Head of caudate nucleus (tissue), 42 donors: ENCODE results near the gene B3GALT5.

Experiments
- DNase-seq, 42 donors: peaks; one replicate each; pipeline versions ENCODE4 v3.0.0 to v3.0.0-alpha.2; 2020 to 2021; ENCODE audit warnings: mixed read lengths in 7 of 42
- intact Hi-C: fragments of 100-400 bp; cut with DNase I; formaldehyde crosslinking; loops from one replicate; pipeline ENCODE4 v1.15.0; 2022

Gene B3GALT5

GRCh38 chr21:39661740-39662139 lies 49.0 kb downstream of the B3GALT5 start:
- peak in 1 of 42 donors; percentile 22 for DNase-seq
- intact Hi-C loops: no loop called here

GRCh38 chr21:39662411-39662953 lies 49.7 kb downstream of the B3GALT5 start:
- intact Hi-C loops: no loop called here
- DNase-seq: peak in 1 of 42 donors; percentile 32

DNA sequence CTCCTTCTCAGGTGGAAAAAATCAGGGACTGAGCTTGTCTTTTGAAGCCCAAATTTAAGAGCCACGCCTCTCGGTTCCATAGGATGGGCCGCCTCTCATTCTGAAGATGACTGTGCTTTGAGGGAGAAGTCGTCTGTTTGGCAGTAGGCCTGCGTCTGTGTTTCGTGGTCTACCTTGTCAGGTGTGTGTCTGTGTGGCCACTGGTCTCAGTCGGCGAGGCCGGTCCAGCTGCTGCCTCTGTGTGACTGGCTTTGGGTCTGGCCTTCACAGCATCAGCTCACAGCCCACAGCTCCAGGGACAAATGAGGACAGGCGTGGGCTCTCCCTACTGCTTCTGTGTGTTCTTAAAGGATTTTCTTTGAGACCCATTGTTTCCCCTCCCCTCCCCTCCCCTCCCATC lies 50.3 kb downstream of the B3GALT5 start:
- DNase-seq: peak in 1 of 42 donors; percentile 8
- intact Hi-C loops: no loop called here

- peak in 3 of 42 donors; percentile 18 to 34 (median 25) for DNase-seq
- intact Hi-C loops: no loop called here
Measured at GRCh38 chr21:39663742-39664492, 51.2 kb downstream of the B3GALT5 start.

- peak in 1 of 42 donors; percentile 27 for DNase-seq
- intact Hi-C loops: no loop called here
Measured at GRCh38 chr21:39664586-39664985, 51.8 kb downstream of the B3GALT5 start.

- intact Hi-C loops: no loop called here
- no peak for DNase-seq
Measured at GRCh38 chr21:39666026-39666425, 53.3 kb downstream of the B3GALT5 start.

GRCh38 chr21:39666681-39667315 lies 54.1 kb downstream of the B3GALT5 start:
- intact Hi-C loops: no loop called here
- DNase-seq: peak in 1 of 42 donors; percentile 33

- DNase-seq: peak in 1 of 42 donors; percentile 22
- intact Hi-C loops: no loop called here
Measured at GRCh38 chr21:39667353-39667891, 54.7 kb downstream of the B3GALT5 start.

GRCh38 chr21:39668369-39668768 lies 55.6 kb downstream of the B3GALT5 start:
- peak in 1 of 42 donors; percentile 32 for DNase-seq
- intact Hi-C loops: no loop called here

DNA sequence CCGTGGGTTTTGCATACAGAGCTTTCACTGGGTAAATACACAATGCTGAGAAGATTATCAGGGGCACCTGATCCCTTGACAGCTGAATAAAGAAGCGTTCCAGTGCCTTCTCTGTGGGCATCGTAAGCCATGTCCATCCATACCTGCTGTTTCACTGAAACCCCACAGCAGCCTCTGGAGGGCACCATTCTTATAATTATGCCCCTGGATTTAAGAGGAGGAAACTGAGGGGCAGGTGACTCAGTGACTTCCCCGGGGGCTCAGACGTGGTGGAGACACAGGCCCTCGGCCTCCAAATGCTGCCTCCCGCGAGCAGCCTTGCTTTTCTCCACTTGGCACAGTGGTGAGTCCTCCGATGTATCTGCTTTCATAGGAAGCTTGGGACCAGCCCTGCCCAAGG lies 56.7 kb downstream of the B3GALT5 start:
- no peak for DNase-seq
- intact Hi-C loops: no loop called here

DNA sequence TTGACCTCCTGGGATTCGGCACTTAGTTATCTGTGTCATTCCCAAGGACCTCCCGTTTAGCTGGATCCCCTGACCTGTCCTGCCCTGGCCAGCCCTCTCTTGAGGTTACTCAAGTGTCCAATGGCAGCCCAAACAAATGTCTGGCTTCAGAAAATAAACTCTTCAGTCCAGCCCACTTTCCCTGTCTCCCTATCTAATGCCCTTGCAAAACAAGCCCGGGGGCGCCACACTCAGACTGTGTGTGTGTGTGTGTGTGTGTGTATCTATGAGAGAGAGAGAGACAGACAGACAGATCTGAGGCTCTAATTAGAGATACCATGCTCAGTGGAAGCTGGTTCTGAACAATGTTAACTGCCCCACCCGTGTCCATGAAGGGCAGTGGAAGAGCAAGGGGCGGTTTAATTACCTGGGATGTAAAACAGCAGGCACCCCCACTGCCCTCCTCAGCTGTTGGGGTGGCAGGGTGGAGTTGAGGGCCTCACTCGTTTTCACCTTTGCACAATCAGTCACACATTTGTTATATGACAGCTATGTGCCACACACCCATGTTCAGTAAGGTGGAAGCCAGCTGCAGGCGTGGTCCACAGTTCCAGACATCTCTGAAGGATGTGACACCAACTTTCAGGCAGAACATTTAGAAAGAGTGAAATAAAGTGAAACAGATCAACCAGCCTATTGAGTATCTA lies 57.4 kb downstream of the B3GALT5 start:
- intact Hi-C loops: no loop called here
- no peak for DNase-seq

DNA sequence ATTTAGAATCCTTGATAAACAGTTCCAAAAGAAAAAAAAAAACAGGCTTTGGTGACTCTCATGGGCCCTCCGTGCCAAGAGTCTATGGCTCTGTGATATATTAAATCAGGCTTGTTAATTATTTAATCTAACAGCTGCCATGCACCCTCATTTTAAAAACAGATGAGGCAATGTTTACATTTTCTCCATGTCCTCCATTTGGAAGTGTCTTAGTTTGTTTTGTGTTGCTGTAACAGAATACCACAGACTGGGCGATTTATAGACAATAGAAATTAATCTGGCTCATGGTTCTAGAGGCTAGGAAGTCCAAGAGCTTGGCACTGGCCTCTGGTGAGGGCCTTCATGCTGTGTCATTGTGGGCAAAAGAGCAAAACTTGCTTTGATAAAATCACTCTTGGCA lies 58.0 kb downstream of the B3GALT5 start:
- intact Hi-C loops: no loop called here
- DNase-seq: no peak

GRCh38 chr21:39671986-39672385 lies 59.2 kb downstream of the B3GALT5 start:
- DNase-seq: no peak
- intact Hi-C loops: no loop called here

DNA sequence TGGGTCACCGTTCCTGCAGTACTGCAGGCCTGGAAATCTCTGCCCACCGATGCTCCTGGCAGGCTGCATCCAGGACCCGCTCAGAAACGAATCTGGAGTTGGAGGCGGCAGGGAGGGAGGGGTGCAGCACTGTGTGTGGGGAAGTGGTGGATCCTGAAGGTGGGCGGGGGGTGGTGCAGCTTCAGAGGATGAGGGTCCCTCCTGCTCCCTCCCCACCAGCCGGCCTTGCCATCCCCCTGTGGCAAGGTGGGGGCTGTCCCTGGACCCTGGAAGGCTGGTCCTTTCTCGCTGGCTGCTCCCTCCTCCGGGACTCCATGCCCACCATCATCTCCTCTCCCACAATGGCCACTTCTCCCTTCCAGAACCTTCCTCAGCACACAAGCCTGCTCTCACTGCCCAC lies 60.4 kb downstream of the B3GALT5 start:
- DNase-seq: no peak
- intact Hi-C loops: no loop called here

GRCh38 chr21:39673736-39674135 lies 61.0 kb downstream of the B3GALT5 start:
- DNase-seq: no peak
- intact Hi-C loops: no loop called here

DNA sequence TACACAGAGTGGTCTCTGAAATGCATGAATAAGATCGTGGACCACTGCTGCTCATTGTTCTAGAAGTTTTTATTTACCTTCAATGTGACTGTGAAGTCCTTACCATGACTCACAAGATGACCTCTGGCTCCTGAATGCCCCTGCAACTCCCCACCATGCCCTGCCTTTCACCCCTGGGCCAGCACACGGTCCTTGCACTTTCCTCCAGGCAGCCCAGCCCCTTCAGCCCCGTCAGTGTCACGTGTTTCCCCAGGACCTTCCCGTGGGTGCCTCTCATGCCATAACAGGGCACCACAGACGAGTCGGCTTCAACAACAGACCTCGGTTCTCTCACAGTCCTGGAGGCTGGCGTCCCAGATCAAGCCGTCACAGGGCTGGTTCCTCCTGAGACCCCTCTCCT lies 62.1 kb downstream of the B3GALT5 start:
- intact Hi-C loops: no loop called here
- no peak for DNase-seq

GRCh38 chr21:39675590-39675989 lies 62.9 kb downstream of the B3GALT5 start:
- no peak for DNase-seq
- intact Hi-C loops: no loop called here

- DNase-seq: no peak
- intact Hi-C loops: no loop called here
Measured at GRCh38 chr21:39675993-39676661, 63.4 kb downstream of the B3GALT5 start.

DNA sequence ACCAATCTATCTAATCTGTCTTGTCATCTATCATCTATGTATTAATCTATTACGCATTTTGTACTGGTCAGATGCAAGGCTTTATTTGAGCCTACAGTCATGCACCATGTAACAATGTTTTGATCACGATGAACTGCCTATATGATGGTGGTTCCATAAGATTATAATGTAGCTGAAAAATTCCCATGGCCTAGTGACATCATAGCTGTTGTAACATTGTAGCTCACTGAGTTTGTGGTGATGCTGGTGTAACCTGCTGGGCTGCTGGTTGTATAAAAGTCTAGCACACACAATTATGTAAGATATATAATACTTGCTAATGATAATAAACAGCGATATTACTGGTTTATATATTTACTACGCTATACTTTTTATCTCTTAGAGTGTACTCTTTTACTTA lies 67.5 kb downstream of the B3GALT5 start:
- DNase-seq: no peak
- intact Hi-C loops: no loop called here
